SU-DHL-6 (cell line): ENCODE measurements around the gene NFYC.

Source experiments
- CTCF ChIP-seq: fragments of 200-600 bp; sonication (generic); IDR thresholded peaks from one replicate; pipeline ENCODE4 v1.5.1; 2017; ENCODE audit warnings: antibody characterized with exemption, mild to moderate bottlenecking, low read length, moderate library complexity; ENCODE audit not compliant: insufficient read depth, poor library complexity, severe bottlenecking
- EZH2phosphoT487 ChIP-seq: fragments of 200-600 bp; sonication (generic), shearing (Covaris generic); conservative IDR thresholded peaks from 2 replicates; pipeline ENCODE4 v1.6.1; 2018; ENCODE audit warnings: mild to moderate bottlenecking, antibody characterized with exemption, low read length, moderate library complexity, mixed read lengths

- TF ChIP-seq CTCF (no peak), EZH2phosphoT487 (no peak)
Measured at GRCh38 chr1:40712405-40712944, 21.0 kb downstream of the NFYC start.
